Measurements from ENCODE around the gene FUCA2. TPM values are rescaled to one million over a fixed set of nuclear protein-coding genes. Genes with fewer than 3 reads are reported as not detected.

FUCA2 gene
- polyA plus RNA-seq, 1 of the 3 experiments (the other 2 are of a cell fraction) = 37.6 TPM

DNA sequence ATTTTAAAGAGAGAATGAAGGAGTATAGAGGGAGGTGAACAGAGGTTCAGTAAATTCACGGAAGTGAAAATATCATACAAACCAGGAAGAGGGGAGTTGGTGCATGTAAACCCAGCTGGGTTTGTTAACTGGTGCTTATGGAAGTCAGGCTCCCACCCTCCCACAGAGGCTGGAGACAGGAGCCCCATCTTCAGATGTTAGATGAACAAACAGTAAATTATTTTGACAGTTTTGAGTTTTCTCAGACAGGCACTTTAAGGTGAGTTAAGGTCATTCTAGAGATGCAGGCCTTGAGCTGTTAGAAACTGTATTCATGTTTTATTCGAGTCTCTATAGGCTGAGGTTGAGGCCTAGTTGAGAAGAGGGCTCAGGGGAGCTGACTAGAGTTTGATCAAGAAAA lies 41.8 kb upstream of the FUCA2 start:
- H3K27me3 ChIP-seq (ENCODE audit: insufficient read depth) = no peaks in the 10 kb centered on the region
- no peak overlapping the region for H2AFZ ChIP-seq (ENCODE audit: low read depth)
- H3K9me3 ChIP-seq = no peaks in the 10 kb centered on the region
- H4K20me1 ChIP-seq (ENCODE audit: insufficient read depth) = no peaks in the 10 kb centered on the region
- no peak overlapping the region for H3K27ac ChIP-seq (ENCODE audit: low read depth in 2 of 2, low read length in 1 of 2)
- DNase-seq = no peak
- H3K79me2 ChIP-seq (ENCODE audit: insufficient read depth) = peaks cover 21% of the 10 kb centered on the region
- peaks cover 17% of the 10 kb centered on the region for H3F3A ChIP-seq (replicated peaks; ENCODE audit: insufficient read depth)
- H3K4me2 ChIP-seq = no peak overlapping the region
- H3K4me3 ChIP-seq (ENCODE audit: low read depth in 2 of 2, low read length in 1 of 2) = no peak overlapping the region
- POLR2A ChIA-PET = no interaction called here
- H3K9ac ChIP-seq = no peak overlapping the region
- no peak for TF ChIP-seq FOXJ3 (CRISPR knock-in tag; IDR thresholded peaks at IDR 0.05)
- no peak for TF ChIP-seq RCOR1 (IDR thresholded peaks at IDR 0.05; ENCODE audit: low read length)
- TF ChIP-seq FOSL2 (IDR thresholded peaks at IDR 0.05; ENCODE audit: borderline replicate concordance, low read depth) = no peak
- TF ChIP-seq, protein P1, sequence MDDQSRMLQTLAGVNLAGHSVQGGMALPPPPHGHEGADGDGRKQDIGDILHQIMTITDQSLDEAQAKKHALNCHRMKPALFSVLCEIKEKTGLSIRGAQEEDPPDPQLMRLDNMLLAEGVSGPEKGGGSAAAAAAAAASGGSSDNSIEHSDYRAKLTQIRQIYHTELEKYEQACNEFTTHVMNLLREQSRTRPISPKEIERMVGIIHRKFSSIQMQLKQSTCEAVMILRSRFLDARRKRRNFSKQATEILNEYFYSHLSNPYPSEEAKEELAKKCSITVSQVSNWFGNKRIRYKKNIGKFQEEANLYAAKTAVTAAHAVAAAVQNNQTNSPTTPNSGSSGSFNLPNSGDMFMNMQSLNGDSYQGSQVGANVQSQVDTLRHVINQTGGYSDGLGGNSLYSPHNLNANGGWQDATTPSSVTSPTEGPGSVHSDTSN (IDR thresholded peaks at IDR 0.05) = no peak
- no peak for TF ChIP-seq GABPA (IDR thresholded peaks at IDR 0.05; ENCODE audit: low read depth)
- no peaks in the 10 kb centered on the region for H3K9me2 ChIP-seq
- 98% methylated on average over 2 of the region's 2 CpGs for WGBS (ENCODE audit: low lambda C conversion rate)
- H3K36me3 ChIP-seq (replicated peaks in 1 of 2; ENCODE audit: control insufficient read depth in 1 of 2, insufficient read depth in 2 of 2, low read length in 1 of 2) = no peaks in the 10 kb centered on the region
- peaks cover 5 to 13% of the 10 kb centered on the region in 2 experiments; a peak in 3 of 4 replicates for H3K4me1 ChIP-seq (ENCODE audit: control insufficient read depth in 1 of 2, insufficient read depth in 2 of 2, low read depth in 1 of 2, low read length in 1 of 2)
- CTCF ChIA-PET = no interaction called here

GRCh38 chr6:143549949-143550268 lies 38.4 kb upstream of the FUCA2 start:
- H3K4me2 ChIP-seq = no peak overlapping the region
- ChIA-PET CTCF (interaction anchor here (1.0 to 1.2 kb wide), 2 partner anchors 9 to 25 kb away, joined by 3 to 7 read pairs; no protein-coding TSS in a partner anchor), POLR2A (no interaction called here)
- peaks cover 0 to 5% of the 10 kb centered on the region in 2 experiments; a peak in 2 of 4 replicates for H3K4me1 ChIP-seq (ENCODE audit: control insufficient read depth in 1 of 2, insufficient read depth in 2 of 2, low read depth in 1 of 2, low read length in 1 of 2)
- H3K9ac ChIP-seq = no peak overlapping the region
- peaks cover 6% of the 10 kb centered on the region for H3F3A ChIP-seq (replicated peaks; ENCODE audit: insufficient read depth)
- H3K27me3 ChIP-seq (ENCODE audit: insufficient read depth) = no peaks in the 10 kb centered on the region
- no peaks in the 10 kb centered on the region for H3K9me2 ChIP-seq
- no peak for DNase-seq
- H4K20me1 ChIP-seq (ENCODE audit: insufficient read depth) = no peaks in the 10 kb centered on the region
- WGBS (ENCODE audit: low lambda C conversion rate) = 93% methylated on average over 4 of the region's 4 CpGs
- peaks cover 18% of the 10 kb centered on the region for H3K79me2 ChIP-seq (ENCODE audit: insufficient read depth)
- no peak for TF ChIP-seq TCF12 (IDR thresholded peaks at IDR 0.05)
- no peaks in the 10 kb centered on the region for H3K36me3 ChIP-seq (replicated peaks in 1 of 2; ENCODE audit: control insufficient read depth in 1 of 2, insufficient read depth in 2 of 2, low read length in 1 of 2)
- H3K27ac ChIP-seq (ENCODE audit: low read depth in 2 of 2, low read length in 1 of 2) = no peak overlapping the region
- H3K9me3 ChIP-seq = no peaks in the 10 kb centered on the region
- no peak overlapping the region for H2AFZ ChIP-seq (ENCODE audit: low read depth)
- H3K4me3 ChIP-seq (ENCODE audit: low read depth in 2 of 2, low read length in 1 of 2) = no peak overlapping the region

DNA sequence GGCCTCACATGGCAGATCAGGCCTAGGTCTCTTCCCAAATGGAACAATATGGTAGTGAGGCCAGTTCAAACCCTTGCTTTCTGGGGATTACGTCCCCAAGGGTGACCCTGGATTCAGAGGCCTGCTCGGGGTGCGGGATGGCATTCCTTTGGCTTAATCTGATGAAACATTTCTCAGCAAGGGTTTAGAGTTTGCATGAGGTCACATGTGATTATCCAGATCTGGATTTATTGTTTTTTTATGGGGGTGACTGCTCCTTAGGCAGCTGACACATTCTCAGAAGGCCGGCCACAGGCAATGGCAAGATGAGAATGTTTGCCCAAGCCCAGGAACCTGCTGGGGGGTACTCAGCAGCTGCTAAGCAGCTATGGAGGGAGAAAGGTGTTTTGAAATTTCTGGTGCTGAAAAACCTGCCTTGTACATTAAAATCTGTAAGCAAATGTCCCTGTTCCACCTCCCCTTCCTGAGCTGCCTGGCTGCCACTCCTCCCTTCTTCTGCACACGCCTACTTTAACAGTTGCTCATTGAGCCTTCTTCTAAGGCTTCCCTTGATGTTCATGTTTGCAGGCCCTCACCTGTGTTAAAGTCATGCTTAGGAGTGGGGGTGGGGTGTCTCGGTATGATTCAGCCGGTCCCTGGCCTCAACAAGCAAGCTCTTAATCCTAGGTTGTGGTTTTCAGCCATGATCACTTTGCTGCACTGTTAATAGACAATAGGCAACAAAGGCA lies 37.9 kb upstream of the FUCA2 start:
- TF ChIP-seq TAF1 (IDR thresholded peaks at IDR 0.05; ENCODE audit: borderline replicate concordance, low read depth, low read length) (no peak), TEAD4 (IDR thresholded peaks at IDR 0.05; ENCODE audit: borderline replicate concordance, insufficient read depth) (no peak), EZH2phosphoT487 (IDR thresholded peaks at IDR 0.05; ENCODE audit: borderline replicate concordance, low read depth) (no peak), ZBTB33 (IDR thresholded peaks at IDR 0.05; ENCODE audit: borderline replicate concordance, low read depth) (no peak), POLR2AphosphoS5 (IDR thresholded peaks at IDR 0.05; ENCODE audit: low read depth, low read length) (no peak), RAD21 (IDR thresholded peaks at IDR 0.05; ENCODE audit: low read length) (no peak), CHD2 (IDR thresholded peaks at IDR 0.05; ENCODE audit: low read length, partially characterized antibody) (no peak), JUND (IDR thresholded peaks at IDR 0.05) (no peak)
- TF ChIP-seq, protein P1 (IDR thresholded peaks at IDR 0.05) = no peak
- Histone ChIP-seq H3K27me3 (ENCODE audit: insufficient read depth) (no peaks in the 10 kb centered on the region), H2AFZ (ENCODE audit: low read depth) (no peak overlapping the region), H3K4me1 (ENCODE audit: control insufficient read depth in 1 of 2, insufficient read depth in 2 of 2, low read depth in 1 of 2, low read length in 1 of 2) (peaks cover 0 to under 1% of the 10 kb centered on the region in 2 experiments; a peak in 1 of 4 replicates), H3K4me3 (ENCODE audit: low read depth in 2 of 2, low read length in 1 of 2) (no peak overlapping the region), H3K79me2 (ENCODE audit: insufficient read depth) (peaks cover 14% of the 10 kb centered on the region), H3K9me3 (no peaks in the 10 kb centered on the region), H3K9ac (no peak overlapping the region), H3K9me2 (no peaks in the 10 kb centered on the region), H4K20me1 (ENCODE audit: insufficient read depth) (no peaks in the 10 kb centered on the region), H3F3A (replicated peaks; ENCODE audit: insufficient read depth) (peaks cover 6% of the 10 kb centered on the region), H3K4me2 (no peak overlapping the region), H3K36me3 (replicated peaks in 1 of 2; ENCODE audit: control insufficient read depth in 1 of 2, insufficient read depth in 2 of 2, low read length in 1 of 2) (no peaks in the 10 kb centered on the region), H3K27ac (ENCODE audit: low read depth in 2 of 2, low read length in 1 of 2) (no peak overlapping the region)
- DNase-seq = no peak
- 96% methylated on average over 4 of the region's 7 CpGs for WGBS (ENCODE audit: low lambda C conversion rate)
- POLR2A ChIA-PET = no interaction called here
- CTCF ChIA-PET = interaction anchor here (1.0 to 1.2 kb wide), 2 partner anchors 9 to 26 kb away, joined by 3 to 7 read pairs; no protein-coding TSS in a partner anchor

Data from SK-N-SH (cell line).